ENCODE data around the gene ZSWIM9. TPM values are rescaled to one million over a fixed set of nuclear protein-coding genes. Genes with fewer than 3 reads are reported as not detected.

Gene ZSWIM9
- total RNA-seq, 2 donors from 2014 or later, result 6.2 to 9.7 TPM

GRCh38 chr19:48171710-48172109 is 1.2 kb downstream of the ZSWIM9 start:
- H3K4me1 ChIP-seq, result peaks cover 4% of the 10 kb centered on the region
- no peak overlapping the region for H3K4me3 ChIP-seq
- no peaks in the 10 kb centered on the region for H3K27me3 ChIP-seq
- no peaks in the 10 kb centered on the region for H3K36me3 ChIP-seq
- H3K27ac ChIP-seq, result no peak overlapping the region
- no peak for DNase-seq
- intact Hi-C loops (cut with DNase I), result no loop called here
- H3K9me3 ChIP-seq, result no peaks in the 10 kb centered on the region
- no peak for TF ChIP-seq CTCF (IDR thresholded peaks at IDR 0.05)
- no peak overlapping the region for H3K9ac ChIP-seq (ENCODE audit: low read depth in 2 of 2, low read length in 2 of 2)

GRCh38 chr19:48174445-48175030 is 4.1 kb downstream of the ZSWIM9 start:
- no peak for TF ChIP-seq CTCF (IDR thresholded peaks at IDR 0.05)
- H3K4me3 ChIP-seq, result no peak overlapping the region
- no peaks in the 10 kb centered on the region for H3K27me3 ChIP-seq
- no peaks in the 10 kb centered on the region for H3K9me3 ChIP-seq
- H3K4me1 ChIP-seq, result peaks cover 4% of the 10 kb centered on the region
- intact Hi-C loops (cut with DNase I), result no loop called here
- H3K9ac ChIP-seq (ENCODE audit: low read depth in 2 of 2, low read length in 2 of 2), result no peak overlapping the region
- H3K27ac ChIP-seq, result no peak overlapping the region
- DNase-seq, result no peak
- no peaks in the 10 kb centered on the region for H3K36me3 ChIP-seq

GRCh38 chr19:48175578-48175977 is 5.1 kb downstream of the ZSWIM9 start:
- Histone ChIP-seq H3K4me1 (peaks cover 4% of the 10 kb centered on the region), H3K27ac (no peak overlapping the region), H3K36me3 (no peaks in the 10 kb centered on the region), H3K27me3 (no peaks in the 10 kb centered on the region), H3K9ac (ENCODE audit: low read depth in 2 of 2, low read length in 2 of 2) (no peak overlapping the region), H3K9me3 (no peaks in the 10 kb centered on the region), H3K4me3 (no peak overlapping the region)
- intact Hi-C loops (cut with DNase I), result no loop called here
- TF ChIP-seq CTCF (IDR thresholded peaks at IDR 0.05), result no peak
- DNase-seq, result no peak

- no peaks in the 10 kb centered on the region for H3K36me3 ChIP-seq
- H3K4me3 ChIP-seq, result no peak overlapping the region
- no peak overlapping the region for H3K9ac ChIP-seq (ENCODE audit: low read depth in 2 of 2, low read length in 2 of 2)
- no peaks in the 10 kb centered on the region for H3K9me3 ChIP-seq
- no peak overlapping the region for H3K27ac ChIP-seq
- TF ChIP-seq CTCF (IDR thresholded peaks at IDR 0.05), result no peak
- H3K4me1 ChIP-seq, result peaks cover 2% of the 10 kb centered on the region
- no peak for DNase-seq
- intact Hi-C loops (cut with DNase I), result no loop called here
- no peaks in the 10 kb centered on the region for H3K27me3 ChIP-seq
Observed at GRCh38 chr19:48176226-48176625, 5.7 kb downstream of the ZSWIM9 start.

- no peaks in the 10 kb centered on the region for H3K9me3 ChIP-seq
- H3K9ac ChIP-seq (ENCODE audit: low read depth in 2 of 2, low read length in 2 of 2), result no peak overlapping the region
- no peaks in the 10 kb centered on the region for H3K36me3 ChIP-seq
- H3K4me3 ChIP-seq, result no peak overlapping the region
- no peaks in the 10 kb centered on the region for H3K27me3 ChIP-seq
- no peak overlapping the region for H3K27ac ChIP-seq
- no peaks in the 10 kb centered on the region for H3K4me1 ChIP-seq
- intact Hi-C loops (cut with DNase I), result no loop called here
- no peak for DNase-seq
- no peak for TF ChIP-seq CTCF (IDR thresholded peaks at IDR 0.05)
Observed at GRCh38 chr19:48181505-48181904, 11.0 kb downstream of the ZSWIM9 start.
